ENCODE results near the gene METTL15. TPM values are rescaled to one million over a fixed set of nuclear protein-coding genes. Genes with fewer than 3 reads are reported as not detected.

METTL15 gene, protein sequence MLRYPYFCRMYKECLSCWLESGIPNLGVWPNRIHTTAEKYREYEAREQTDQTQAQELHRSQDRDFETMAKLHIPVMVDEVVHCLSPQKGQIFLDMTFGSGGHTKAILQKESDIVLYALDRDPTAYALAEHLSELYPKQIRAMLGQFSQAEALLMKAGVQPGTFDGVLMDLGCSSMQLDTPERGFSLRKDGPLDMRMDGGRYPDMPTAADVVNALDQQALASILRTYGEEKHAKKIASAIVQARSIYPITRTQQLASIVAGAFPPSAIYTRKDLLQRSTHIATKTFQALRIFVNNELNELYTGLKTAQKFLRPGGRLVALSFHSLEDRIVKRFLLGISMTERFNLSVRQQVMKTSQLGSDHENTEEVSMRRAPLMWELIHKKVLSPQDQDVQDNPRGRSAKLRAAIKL
- total RNA-seq (10 to 100 TPM; 13.8 to 23.7 (median 17.3) TPM), polyA plus RNA-seq (1 to 10 TPM; 3.7 to 4.7 (median 4.3) TPM)
- long read RNA-seq, donor 1, partial matches to known transcripts: 0 of 1 reads
- long read RNA-seq, donor 1, other reads (novel, unspliced or antisense): 0 of 1 reads
- long read RNA-seq, donor 2: 0 reads

- Histone ChIP-seq H3K9me3 (no peaks in the 10 kb centered on the region), H3K27ac (peak within 1 kb of the TSS; percentile 50 to 89 (median 79)), H3K4me3 (peak within 1 kb of the TSS; percentile 52 to 74 (median 63)), H3K4me1 (peaks cover 19 to 73% (median 54%) of the 10 kb centered on the region in 6 donors), H3K27me3 (replicated peaks in 1 of 7) (no peaks in the 10 kb centered on the region), H3K36me3 (no peaks in the 10 kb centered on the region)
- TF ChIP-seq POLR2AphosphoS5 (IDR thresholded peaks at IDR 0.05) (peak; percentile 90 to 97 (median 95)), POLR2A (IDR thresholded peaks at IDR 0.05) (peak in 1 of 3 donors; percentile 71)
- TF ChIP-seq, protein P1, sequence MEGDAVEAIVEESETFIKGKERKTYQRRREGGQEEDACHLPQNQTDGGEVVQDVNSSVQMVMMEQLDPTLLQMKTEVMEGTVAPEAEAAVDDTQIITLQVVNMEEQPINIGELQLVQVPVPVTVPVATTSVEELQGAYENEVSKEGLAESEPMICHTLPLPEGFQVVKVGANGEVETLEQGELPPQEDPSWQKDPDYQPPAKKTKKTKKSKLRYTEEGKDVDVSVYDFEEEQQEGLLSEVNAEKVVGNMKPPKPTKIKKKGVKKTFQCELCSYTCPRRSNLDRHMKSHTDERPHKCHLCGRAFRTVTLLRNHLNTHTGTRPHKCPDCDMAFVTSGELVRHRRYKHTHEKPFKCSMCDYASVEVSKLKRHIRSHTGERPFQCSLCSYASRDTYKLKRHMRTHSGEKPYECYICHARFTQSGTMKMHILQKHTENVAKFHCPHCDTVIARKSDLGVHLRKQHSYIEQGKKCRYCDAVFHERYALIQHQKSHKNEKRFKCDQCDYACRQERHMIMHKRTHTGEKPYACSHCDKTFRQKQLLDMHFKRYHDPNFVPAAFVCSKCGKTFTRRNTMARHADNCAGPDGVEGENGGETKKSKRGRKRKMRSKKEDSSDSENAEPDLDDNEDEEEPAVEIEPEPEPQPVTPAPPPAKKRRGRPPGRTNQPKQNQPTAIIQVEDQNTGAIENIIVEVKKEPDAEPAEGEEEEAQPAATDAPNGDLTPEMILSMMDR (IDR thresholded peaks at IDR 0.05 in 8 of 11, conservative IDR thresholded peaks at IDR 0.05 in 3 of 11): peak in 2 of 11 experiments; percentile 17 to 35
- 0 to 1% (median 0%) methylated on average over 11 to 38 of the region's 38 CpGs for WGBS, 5 donors
- peak; percentile 100 for DNase-seq
- intact Hi-C loops (cut with DNase I; ENCODE audit: low total_unique reads): no loop called here
Measured at GRCh38 chr11:28107750-28108618, at the start of gene METTL15, which contains the start of gene KIF18A. Gene METTL15 (plus strand): TSS chr11:28108388. CDS start chr11:28113335, 4,947 bp downstream. Gene KIF18A (minus strand): TSS chr11:28108156. CDS start chr11:28097947, 10,209 bp downstream.

GRCh38 chr11:28071305-28071704, 36.9 kb upstream of the METTL15 start:
- no peak for DNase-seq
- Histone ChIP-seq H3K4me1 (no peaks in the 10 kb centered on the region), H3K36me3 (peaks cover 0 to 8% (median 0%) of the 10 kb centered on the region in 6 donors), H3K4me3 (no peak overlapping the region), H3K27me3 (replicated peaks in 1 of 7) (no peaks in the 10 kb centered on the region), H3K9me3 (no peaks in the 10 kb centered on the region), H3K27ac (no peak overlapping the region)
- intact Hi-C loops (cut with DNase I; ENCODE audit: low total_unique reads): no loop called here
- WGBS, 5 donors: 94 to 100% (median 98%) methylated on average over 1 of the region's 1 CpG
- TF ChIP-seq POLR2AphosphoS5 (IDR thresholded peaks at IDR 0.05) (no peak), POLR2A (IDR thresholded peaks at IDR 0.05) (no peak)
- TF ChIP-seq, protein P1 (IDR thresholded peaks at IDR 0.05 in 8 of 11, conservative IDR thresholded peaks at IDR 0.05 in 3 of 11): no peak

DNA sequence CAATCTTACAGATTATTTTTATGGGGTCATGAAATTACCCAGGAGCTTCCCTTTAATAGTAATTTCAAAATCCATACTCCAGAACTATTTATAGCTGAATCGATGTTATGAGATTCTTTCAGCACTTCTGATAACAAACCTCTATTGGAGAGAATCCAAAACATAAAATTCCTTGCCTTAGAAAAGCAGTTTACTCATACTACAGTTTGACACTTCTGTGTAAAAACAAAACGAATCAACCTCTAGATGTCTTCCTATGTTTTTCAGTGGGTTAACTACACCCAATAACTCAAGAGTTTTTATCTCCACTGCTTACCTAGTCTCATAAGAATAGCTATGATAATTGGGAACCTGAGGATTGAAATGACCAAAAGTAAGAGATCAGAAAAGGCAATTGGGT, 35.9 kb upstream of the METTL15 start:
- DNase-seq: no peak
- H3K9me3 ChIP-seq: no peaks in the 10 kb centered on the region
- H3K4me1 ChIP-seq: no peaks in the 10 kb centered on the region
- intact Hi-C loops (cut with DNase I; ENCODE audit: low total_unique reads): no loop called here
- H3K4me3 ChIP-seq: no peak overlapping the region
- peaks cover 0 to 13% (median 0%) of the 10 kb centered on the region in 6 donors for H3K36me3 ChIP-seq
- TF ChIP-seq POLR2A (IDR thresholded peaks at IDR 0.05) (no peak), POLR2AphosphoS5 (IDR thresholded peaks at IDR 0.05) (no peak)
- TF ChIP-seq, protein P1 (IDR thresholded peaks at IDR 0.05 in 8 of 11, conservative IDR thresholded peaks at IDR 0.05 in 3 of 11): no peak
- no peaks in the 10 kb centered on the region for H3K27me3 ChIP-seq (replicated peaks in 1 of 7)
- WGBS, 5 donors: 75 to 84% (median 79%) methylated on average over 2 of the region's 2 CpGs
- no peak overlapping the region for H3K27ac ChIP-seq
